Activated T-cell treated with anti-CD3 and anti-CD28 coated beads, Interleukin-2, amount 50 U/mL, for 72 hours (primary cell): Measurements from ENCODE around the gene SIGLEC10. TPM values are rescaled to one million over a fixed set of nuclear protein-coding genes. Genes with fewer than 3 reads are reported as not detected.
"Not testable (repeated sequence)": the region's sequence is repeated elsewhere in the genome, so short reads cannot be mapped to it uniquely, and the experiment has no call there.

Experiments used
- ATAC-seq, 2 donors: fragments of 150-1000 bp; cut with Tn5 transposase; replicated peaks in 1 of 2; 2 replicates each; pipeline ENCODE4 v1.10.0; 2021; ENCODE audit warnings: moderate library complexity in 2 of 2, mild to moderate bottlenecking in 1 of 2
- DNase-seq, 2 donors: peaks; one replicate each; pipeline ENCODE4 v3.0.0; 2021 to 2022; ENCODE audit warnings: mixed read lengths in 1 of 2
- H3K27ac Mint-ChIP-seq: one replicate; pipeline ENCODE4 v1.8.0; 2022; ENCODE audit warnings: mild to moderate bottlenecking, moderate library complexity, mixed read lengths
- H3K27me3 Mint-ChIP-seq: one replicate; pipeline ENCODE4 v1.8.0; 2022; ENCODE audit warnings: low read depth, mixed read lengths
- H3K36me3 Mint-ChIP-seq, 2 donors: one replicate each; pipeline ENCODE4 v1.8.0; 2022; ENCODE audit warnings: mixed read lengths in 2 of 2, mild to moderate bottlenecking in 1 of 2; ENCODE audit not compliant: insufficient read depth in 2 of 2
- H3K4me1 Mint-ChIP-seq: one replicate; pipeline ENCODE4 v1.8.0; 2022; ENCODE audit warnings: low read depth, mixed read lengths
- H3K4me3 Mint-ChIP-seq, 2 donors: one replicate each; pipeline ENCODE4 v1.8.0; 2022; ENCODE audit warnings: mild to moderate bottlenecking in 2 of 2, mixed read lengths in 2 of 2, moderate library complexity in 2 of 2
- H3K9me3 Mint-ChIP-seq, 2 donors: one replicate each; pipeline ENCODE4 v1.8.0; 2022; ENCODE audit warnings: mixed read lengths in 2 of 2
- total RNA-seq, 2 donors: library from RNA; stranded (reverse); gene quantifications; one replicate each; pipeline ENCODE4 v1.2.3, GENCODE V29; 2022

The SIGLEC10 gene
- total RNA-seq, 2 donors from 2014 or later = 0.38 to 1.4 TPM

DNA sequence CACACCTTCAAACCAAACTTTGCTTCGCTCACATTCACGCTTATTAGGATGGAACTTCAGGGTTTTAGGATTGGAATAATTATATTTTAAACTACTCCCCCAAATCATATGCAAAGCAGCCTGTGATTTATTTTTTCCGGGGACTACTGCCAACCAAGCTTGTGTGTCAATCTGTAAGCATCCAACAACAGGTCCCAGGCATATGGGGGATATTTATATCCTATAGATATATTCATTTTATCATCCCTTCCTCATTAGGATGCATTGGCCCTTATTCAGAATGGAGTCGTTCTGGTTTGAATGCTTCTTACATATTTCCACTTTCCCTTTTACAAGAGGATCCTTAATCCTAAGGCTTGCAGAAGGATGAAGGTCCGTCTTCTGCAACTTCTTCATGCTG lies 18.2 kb downstream of the SIGLEC10 start:
- Mint-ChIP-seq H3K4me1 (peaks cover 33% of the 10 kb centered on the region), H3K36me3 (peaks cover 15 to 23% of the 10 kb centered on the region in 2 donors), H3K4me3 (no peak overlapping the region), H3K27ac (no peak overlapping the region), H3K9me3 (peaks cover 6 to 11% of the 10 kb centered on the region in 2 donors), H3K27me3 (no peaks in the 10 kb centered on the region)
- DNase-seq (no peak), ATAC-seq (no peak)

DNA sequence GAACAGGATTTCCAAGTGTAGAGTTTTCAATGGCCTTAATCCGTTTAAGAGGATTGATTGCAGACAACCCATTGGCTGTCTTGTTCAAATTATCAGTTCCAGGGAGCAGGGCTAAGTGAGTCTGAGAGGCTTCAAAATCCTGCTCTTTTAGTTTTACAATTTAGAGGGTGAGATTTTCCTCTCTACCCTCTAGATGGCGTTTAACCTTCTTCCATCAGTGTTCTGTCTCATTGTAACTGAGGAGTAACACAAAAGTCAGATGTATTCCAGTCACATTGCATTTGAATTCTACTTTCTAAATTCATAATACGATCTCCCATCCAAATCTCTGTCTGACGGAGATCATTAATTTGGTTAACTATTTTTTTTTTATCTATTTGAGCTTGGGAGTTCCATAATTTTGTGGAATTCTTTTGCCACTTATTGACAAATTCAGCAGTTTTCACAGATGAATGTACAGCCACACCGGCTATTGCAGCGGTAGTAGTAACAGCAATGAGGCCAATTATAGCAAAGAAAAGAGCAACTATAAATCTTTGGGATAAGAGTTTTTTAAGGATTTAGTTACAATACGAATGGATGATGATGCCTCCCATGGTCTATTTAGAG lies 19.2 kb downstream of the SIGLEC10 start:
- no peaks in the 10 kb centered on the region for H3K27me3 Mint-ChIP-seq
- ATAC-seq (no peak), DNase-seq (no peak)
- H3K27ac Mint-ChIP-seq = no peak overlapping the region
- H3K4me1 Mint-ChIP-seq = peaks cover 41% of the 10 kb centered on the region
- peaks cover 12 to 18% of the 10 kb centered on the region in 2 donors for H3K36me3 Mint-ChIP-seq
- H3K9me3 Mint-ChIP-seq = peaks cover 6 to 9% of the 10 kb centered on the region in 2 donors
- H3K4me3 Mint-ChIP-seq = no peak overlapping the region

DNA sequence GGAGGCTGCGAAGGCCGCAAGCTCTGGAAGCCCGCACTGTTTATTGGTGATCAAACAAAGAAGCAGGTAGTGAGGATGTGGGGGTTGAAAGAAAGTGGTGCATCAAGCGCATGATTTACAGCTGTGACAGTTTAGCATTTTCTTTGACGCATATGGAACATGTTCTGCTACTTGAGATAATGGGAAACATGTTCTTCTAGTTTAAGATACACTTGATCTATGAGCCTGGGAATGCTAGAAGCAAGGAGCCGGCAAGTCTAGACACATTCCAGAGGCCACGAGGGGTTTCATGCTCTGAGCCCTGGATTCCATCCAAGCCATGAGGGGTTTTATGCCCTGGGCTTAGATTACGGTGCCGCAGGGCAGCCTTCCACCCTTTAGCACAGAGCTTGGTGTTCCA lies 20.0 kb downstream of the SIGLEC10 start:
- Mint-ChIP-seq H3K4me1 (peaks cover 48% of the 10 kb centered on the region), H3K36me3 (peaks cover 9 to 13% of the 10 kb centered on the region in 2 donors)
- not testable (repeated sequence) for H3K27me3 Mint-ChIP-seq, H3K27ac Mint-ChIP-seq, DNase-seq, ATAC-seq, H3K4me3 Mint-ChIP-seq, H3K9me3 Mint-ChIP-seq

DNA sequence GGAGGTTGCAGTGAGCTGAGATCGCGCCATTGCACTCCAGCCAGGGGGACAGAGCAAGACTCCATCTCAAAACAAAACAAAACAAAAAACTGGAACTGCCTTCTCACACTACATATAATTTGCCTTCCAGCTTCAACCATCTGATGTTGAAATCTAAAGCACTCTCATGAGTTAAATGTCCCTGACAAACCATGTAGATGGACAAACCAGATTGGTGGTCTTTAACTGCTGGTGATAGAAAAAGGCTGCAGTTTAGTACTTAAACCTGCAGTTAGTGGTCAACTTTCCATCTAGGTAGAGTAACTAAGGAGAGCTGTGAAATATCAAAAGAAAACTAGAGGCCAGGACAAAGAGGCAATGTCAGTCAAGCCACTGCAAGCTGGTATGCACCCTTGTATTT lies 21.3 kb downstream of the SIGLEC10 start:
- ATAC-seq (no peak), DNase-seq (no peak)
- H3K4me3 Mint-ChIP-seq = peak overlapping the region; percentile 95
- H3K4me1 Mint-ChIP-seq = peaks cover 57% of the 10 kb centered on the region
- no peaks in the 10 kb centered on the region for H3K27me3 Mint-ChIP-seq
- no peak overlapping the region for H3K27ac Mint-ChIP-seq
- H3K9me3 Mint-ChIP-seq = peaks cover 0 to 1% of the 10 kb centered on the region in 2 donors
- peaks cover 0 to 4% of the 10 kb centered on the region in 2 donors for H3K36me3 Mint-ChIP-seq

DNA sequence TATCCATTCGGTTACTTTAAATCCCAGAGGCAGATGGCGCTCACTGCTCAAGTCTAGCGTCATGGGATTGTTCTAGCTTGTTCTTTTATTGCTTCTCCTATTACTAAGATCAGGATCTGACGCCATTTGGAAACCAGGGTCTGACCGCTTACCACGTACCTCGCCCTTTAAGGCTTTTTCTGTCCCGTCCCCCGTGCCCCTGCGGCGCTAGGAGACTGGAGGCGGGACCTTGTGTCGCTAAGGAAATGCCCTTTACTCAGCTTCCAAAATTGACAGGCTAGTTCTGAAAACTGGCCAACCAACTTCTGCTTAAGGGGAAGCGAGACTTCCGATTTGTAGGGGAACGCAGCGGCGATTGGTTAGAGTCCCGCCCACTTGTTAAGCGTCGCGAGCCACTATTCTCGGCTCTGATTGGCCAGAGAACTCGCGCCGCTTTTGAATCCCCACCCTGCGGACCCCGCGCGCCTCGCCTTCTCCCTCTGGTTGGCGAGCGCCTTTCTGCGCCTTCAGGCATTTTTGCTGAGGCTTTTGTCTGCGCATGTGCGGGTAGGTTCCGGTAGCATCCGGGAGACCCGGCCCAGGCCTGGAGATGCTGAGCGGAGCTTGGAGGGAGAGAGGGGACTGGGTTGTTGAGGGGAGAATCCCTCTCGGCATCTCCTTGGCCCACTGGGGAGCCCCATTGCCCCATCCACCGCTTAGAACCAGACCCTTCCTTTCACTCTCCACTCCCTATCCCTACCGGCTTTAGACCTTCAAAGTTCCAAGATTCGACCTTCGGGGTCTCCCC lies 23.2 kb downstream of the SIGLEC10 start:
- H3K9me3 Mint-ChIP-seq = peaks cover 0 to 3% of the 10 kb centered on the region in 2 donors
- peak; percentile 97 to 98 for DNase-seq
- no peaks in the 10 kb centered on the region for H3K27me3 Mint-ChIP-seq
- H3K4me1 Mint-ChIP-seq = peaks cover 70% of the 10 kb centered on the region
- H3K4me3 Mint-ChIP-seq = peak overlapping the region; percentile 95
- H3K27ac Mint-ChIP-seq = peak overlapping the region; percentile 97
- H3K36me3 Mint-ChIP-seq = peaks cover 0 to 2% of the 10 kb centered on the region in 2 donors
- ATAC-seq = peak; percentile 87 to 89

DNA sequence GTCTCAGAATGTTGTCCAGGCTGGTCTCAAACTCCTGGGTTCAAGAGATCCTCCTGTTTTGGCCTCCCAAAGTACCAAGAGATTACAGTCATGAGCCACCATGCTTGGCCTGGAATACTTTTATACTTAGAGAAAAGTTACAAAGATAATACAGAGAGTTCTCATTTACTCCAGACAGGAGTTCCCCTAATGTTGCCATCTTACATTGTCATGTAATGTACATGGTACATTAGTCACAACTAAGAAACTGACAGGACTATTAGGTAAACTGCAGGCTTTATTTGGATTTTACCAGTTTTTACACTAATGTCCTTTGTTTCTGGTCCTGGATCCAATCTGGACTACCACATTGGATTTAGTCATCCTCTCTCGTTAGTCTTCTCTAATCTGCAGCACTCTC lies 24.7 kb downstream of the SIGLEC10 start:
- ATAC-seq = no peak
- Mint-ChIP-seq H3K27me3 (no peaks in the 10 kb centered on the region), H3K27ac (peak overlapping the region; percentile 39), H3K4me3 (peak overlapping the region; percentile 75 to 79), H3K36me3 (peaks cover 0 to 2% of the 10 kb centered on the region in 2 donors), H3K9me3 (peaks cover 0 to 3% of the 10 kb centered on the region in 2 donors), H3K4me1 (peaks cover 73% of the 10 kb centered on the region)
- no peak for DNase-seq

DNA sequence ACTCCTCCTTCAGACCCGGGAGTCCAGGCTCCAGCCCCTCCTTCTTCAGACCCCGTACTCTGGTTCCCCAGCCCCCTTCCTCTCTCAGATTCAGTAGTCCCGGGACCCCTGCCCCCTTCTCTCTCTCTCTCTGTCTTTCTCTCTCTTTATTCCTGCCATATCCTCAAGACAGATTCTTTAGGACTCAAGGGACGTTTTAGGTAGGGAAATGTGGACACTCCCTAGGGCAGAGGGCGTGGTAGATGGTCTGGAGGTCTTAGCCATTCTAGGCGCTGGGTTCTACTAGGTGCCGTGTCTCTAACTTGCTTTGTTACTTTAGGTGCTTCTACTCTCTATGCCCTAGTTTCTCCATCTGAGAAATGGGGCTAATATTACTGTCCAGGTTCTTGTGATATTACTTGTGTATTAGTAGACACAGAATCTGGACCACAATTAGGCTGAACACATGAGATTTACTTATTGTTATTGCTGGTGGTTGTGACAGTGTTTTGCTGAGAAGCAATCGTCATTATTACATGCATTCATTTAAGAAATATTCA lies 26.3 kb downstream of the SIGLEC10 start:
- DNase-seq (no peak), ATAC-seq (no peak)
- Mint-ChIP-seq H3K4me1 (peaks cover 63% of the 10 kb centered on the region), H3K36me3 (peaks cover 0 to 2% of the 10 kb centered on the region in 2 donors), H3K27me3 (no peaks in the 10 kb centered on the region), H3K9me3 (peaks cover 0 to 3% of the 10 kb centered on the region in 2 donors), H3K27ac (peak overlapping the region; percentile 80), H3K4me3 (peak overlapping the region; percentile 46 to 47)

DNA sequence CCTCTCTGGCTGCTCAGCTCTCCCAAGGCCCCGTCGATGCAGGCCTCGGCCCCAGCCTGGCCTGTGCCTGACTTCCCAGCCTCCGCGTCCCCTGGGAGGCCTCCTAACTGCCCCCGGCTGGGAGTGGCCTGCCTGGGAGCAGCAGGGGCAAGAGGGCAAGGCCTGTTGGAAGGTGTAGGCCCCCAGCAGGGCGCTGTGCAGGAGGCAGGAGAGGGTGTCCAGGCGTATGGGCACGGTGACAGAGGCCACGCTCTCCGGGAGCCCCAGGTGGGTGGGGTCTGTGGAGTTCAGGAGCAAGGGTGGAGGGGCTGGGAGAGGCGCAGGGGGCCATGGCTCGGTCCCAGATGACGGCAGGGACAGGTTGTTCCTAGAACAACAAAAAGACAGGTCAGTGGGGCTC lies 28.3 kb downstream of the SIGLEC10 start:
- DNase-seq (no peak), ATAC-seq (no peak)
- Mint-ChIP-seq H3K36me3 (peaks cover 0 to 1% of the 10 kb centered on the region in 2 donors), H3K27ac (no peak overlapping the region), H3K9me3 (peaks cover 0 to 3% of the 10 kb centered on the region in 2 donors), H3K27me3 (no peaks in the 10 kb centered on the region), H3K4me3 (no peak overlapping the region), H3K4me1 (peaks cover 52% of the 10 kb centered on the region)

DNA sequence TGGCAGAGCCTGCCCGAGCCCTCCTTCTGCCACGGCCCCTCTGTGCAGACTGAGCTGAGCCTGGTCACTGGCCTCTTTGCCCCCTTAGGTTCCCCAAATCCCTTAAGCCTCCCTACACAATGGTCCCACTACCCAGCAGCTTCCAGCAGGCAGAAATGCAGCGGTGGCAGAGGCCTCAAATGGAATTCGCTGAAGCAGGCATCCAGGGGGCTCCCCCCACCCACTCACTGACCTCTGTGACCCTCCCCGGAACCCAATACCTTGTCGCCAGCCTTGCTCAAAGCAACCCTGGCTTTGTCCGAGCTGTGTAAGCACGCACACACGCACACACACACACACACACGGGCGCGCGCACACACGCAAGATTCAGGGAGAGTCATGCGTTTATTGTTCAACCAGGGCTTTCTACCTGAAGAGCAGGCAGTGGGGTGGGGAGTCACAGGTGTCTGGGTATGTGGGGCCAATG lies 29.5 kb downstream of the SIGLEC10 start, which contains the start of gene LIM2:
LIM2 (minus strand) TSS at position 51 of the 466 bp plus-strand sequence. CDS start 531 bp downstream, outside the sequence.
- Mint-ChIP-seq H3K9me3 (peaks cover 0 to 3% of the 10 kb centered on the region in 2 donors), H3K36me3 (peaks cover 0 to 1% of the 10 kb centered on the region in 2 donors), H3K4me3 (no peak within 1 kb of the TSS), H3K27ac (peak within 1 kb of the TSS; percentile 21), H3K4me1 (peaks cover 41% of the 10 kb centered on the region), H3K27me3 (no peaks in the 10 kb centered on the region)
- ATAC-seq = peak in 1 of 2 donors; percentile 20
- no peak for DNase-seq

DNA sequence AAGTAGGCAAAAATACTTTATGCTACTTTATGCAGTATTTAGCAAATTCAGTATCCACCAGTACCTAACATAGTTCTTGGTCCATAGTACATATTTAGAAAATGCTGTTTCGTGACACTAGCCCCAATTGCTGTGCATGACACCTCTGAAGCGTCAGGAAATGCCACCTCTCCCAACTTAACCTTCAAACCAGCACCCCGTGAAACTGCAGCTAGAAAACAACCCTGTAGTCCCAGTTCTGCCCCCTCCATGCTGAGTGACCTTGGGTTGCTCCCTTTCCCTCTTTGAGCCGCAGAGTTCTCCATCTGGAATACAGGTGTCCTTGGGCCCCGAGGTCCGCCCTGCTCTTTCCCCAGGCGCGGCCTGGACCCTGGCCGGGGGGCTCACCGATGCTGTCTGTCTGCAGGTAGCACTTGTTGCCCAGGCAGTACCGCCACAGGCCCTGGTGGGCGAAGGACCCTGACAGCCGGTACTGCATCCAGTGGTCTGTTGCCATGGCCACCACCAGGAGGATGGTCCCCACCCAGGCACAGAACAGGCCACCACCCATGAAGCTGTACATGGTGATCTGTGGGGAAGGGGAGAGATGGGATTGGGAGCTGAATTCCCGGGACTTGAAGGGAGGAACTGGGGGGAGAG lies 30.4 kb downstream of the SIGLEC10 start:
- H3K36me3 Mint-ChIP-seq = peaks cover 0 to 6% of the 10 kb centered on the region in 2 donors
- no peaks in the 10 kb centered on the region for H3K27me3 Mint-ChIP-seq
- peaks cover 39% of the 10 kb centered on the region for H3K4me1 Mint-ChIP-seq
- H3K27ac Mint-ChIP-seq = peak overlapping the region; percentile 21
- ATAC-seq = peak in 1 of 2 donors; percentile 25
- H3K4me3 Mint-ChIP-seq = no peak overlapping the region
- peaks cover 0 to 3% of the 10 kb centered on the region in 2 donors for H3K9me3 Mint-ChIP-seq
- no peak for DNase-seq

DNA sequence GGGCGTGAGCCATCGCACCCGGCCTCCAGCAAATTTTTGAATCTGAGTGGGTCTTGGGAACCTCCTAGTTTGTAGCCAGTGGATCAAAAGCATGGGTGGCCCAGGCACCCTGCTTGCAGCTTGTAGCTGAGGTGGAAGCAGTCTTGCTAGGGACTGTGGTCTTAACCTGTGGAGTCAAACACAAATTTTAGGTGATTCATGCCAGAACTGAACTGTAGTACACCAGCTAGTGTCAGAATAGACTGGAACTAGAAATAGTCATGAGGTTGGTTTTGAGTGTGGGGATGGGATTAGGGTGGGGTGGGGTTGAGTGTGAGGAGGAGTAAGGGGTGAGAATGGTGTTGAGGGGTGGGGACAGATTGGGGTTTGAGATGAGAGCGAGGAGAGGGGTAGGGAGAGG lies 35.4 kb downstream of the SIGLEC10 start:
- Mint-ChIP-seq H3K9me3 (no peaks in the 10 kb centered on the region), H3K4me1 (peaks cover 29% of the 10 kb centered on the region), H3K36me3 (peaks cover 3 to 10% of the 10 kb centered on the region in 2 donors), H3K4me3 (no peak overlapping the region), H3K27ac (no peak overlapping the region), H3K27me3 (no peaks in the 10 kb centered on the region)
- DNase-seq = no peak
- ATAC-seq = peak; percentile 46 to 54

DNA sequence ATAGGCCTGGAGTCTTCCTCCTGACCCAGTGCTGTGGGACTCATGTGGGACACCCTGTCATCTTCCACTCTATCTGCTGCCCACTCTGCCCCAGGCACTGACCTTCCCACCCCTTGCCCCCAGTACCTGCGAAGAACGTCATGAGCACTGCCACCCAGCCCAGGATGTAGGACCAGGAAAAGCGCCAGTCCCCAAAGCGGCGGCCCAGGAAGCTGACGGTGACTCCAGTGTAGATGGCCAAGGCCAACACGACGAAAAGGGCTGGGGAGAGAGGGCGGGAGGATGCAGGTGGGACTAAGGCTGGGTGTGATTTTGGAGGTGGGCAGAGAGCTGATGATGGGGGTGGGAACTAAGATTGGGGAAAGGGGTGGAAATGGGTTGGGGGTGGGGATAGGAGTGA lies 37.1 kb downstream of the SIGLEC10 start:
- Mint-ChIP-seq H3K27me3 (no peaks in the 10 kb centered on the region), H3K27ac (peak overlapping the region; percentile 86), H3K4me1 (peaks cover 43% of the 10 kb centered on the region), H3K4me3 (no peak overlapping the region), H3K36me3 (peaks cover 3 to 10% of the 10 kb centered on the region in 2 donors), H3K9me3 (no peaks in the 10 kb centered on the region)
- peak in 1 of 2 donors; percentile 5 for ATAC-seq
- DNase-seq = no peak
